ENCODE data around the gene KIFAP3. TPM values are rescaled to one million over a fixed set of nuclear protein-coding genes. Genes with fewer than 3 reads are reported as not detected.
"Not testable (repeated sequence)": the region's sequence is repeated elsewhere in the genome, so short reads cannot be mapped to it uniquely, and the experiment has no call there.

Gene KIFAP3
- total RNA-seq, 2 experiments from 2014 or later, result 20.1 to 21.7 TPM

DNA sequence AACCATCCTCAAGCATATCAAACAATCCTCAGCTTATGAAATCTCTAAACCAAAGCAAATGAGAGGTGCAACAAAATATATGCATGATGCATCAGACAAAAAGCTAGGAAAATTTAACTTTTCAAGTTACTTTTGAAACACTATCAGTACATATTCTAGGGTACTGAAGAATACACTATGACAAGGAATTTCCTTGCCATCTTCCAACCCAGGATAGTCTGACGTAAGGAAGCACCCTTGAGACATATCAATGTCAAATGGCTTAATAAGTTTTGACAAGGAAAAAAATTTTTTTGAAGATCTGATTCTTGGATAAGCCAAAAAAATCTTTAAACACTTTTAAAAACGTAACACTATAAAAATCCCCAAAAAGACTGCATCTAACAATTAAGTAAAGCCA lies 64.9 kb downstream of the KIFAP3 start:
- peaks cover 11% of the 10 kb centered on the region for H3K36me3 Mint-ChIP-seq (ENCODE audit: low read depth)
- DNase-seq, result no peak
- no peaks in the 10 kb centered on the region for H3K27me3 Mint-ChIP-seq (ENCODE audit: low read depth)
- H3K9me3 Mint-ChIP-seq (ENCODE audit: insufficient read depth), result no peaks in the 10 kb centered on the region
- H3K27ac Mint-ChIP-seq, result no peak overlapping the region
- H3K4me1 Mint-ChIP-seq (ENCODE audit: low read depth), result no peaks in the 10 kb centered on the region
- ChIA-PET POLR2A (no interaction called here), CTCF (no interaction called here)
- no peak overlapping the region for H3K4me3 Mint-ChIP-seq
- ATAC-seq, result no peak

GRCh38 chr1:170008745-170009144 lies 65.8 kb downstream of the KIFAP3 start:
- POLR2A ChIA-PET; H3K9me3 Mint-ChIP-seq (ENCODE audit: insufficient read depth); H3K4me3 Mint-ChIP-seq; H3K4me1 Mint-ChIP-seq (ENCODE audit: low read depth); ATAC-seq; DNase-seq; H3K27me3 Mint-ChIP-seq (ENCODE audit: low read depth); CTCF ChIA-PET; H3K27ac Mint-ChIP-seq: not testable (repeated sequence)
- H3K36me3 Mint-ChIP-seq (ENCODE audit: low read depth), result peaks cover 11% of the 10 kb centered on the region

GRCh38 chr1:170003270-170003835 lies 71.1 kb downstream of the KIFAP3 start:
- DNase-seq; CTCF ChIA-PET; H3K27ac Mint-ChIP-seq; H3K4me1 Mint-ChIP-seq (ENCODE audit: low read depth); H3K36me3 Mint-ChIP-seq (ENCODE audit: low read depth); H3K9me3 Mint-ChIP-seq (ENCODE audit: insufficient read depth); H3K4me3 Mint-ChIP-seq; H3K27me3 Mint-ChIP-seq (ENCODE audit: low read depth); ATAC-seq; POLR2A ChIA-PET: not testable (repeated sequence)

DNA sequence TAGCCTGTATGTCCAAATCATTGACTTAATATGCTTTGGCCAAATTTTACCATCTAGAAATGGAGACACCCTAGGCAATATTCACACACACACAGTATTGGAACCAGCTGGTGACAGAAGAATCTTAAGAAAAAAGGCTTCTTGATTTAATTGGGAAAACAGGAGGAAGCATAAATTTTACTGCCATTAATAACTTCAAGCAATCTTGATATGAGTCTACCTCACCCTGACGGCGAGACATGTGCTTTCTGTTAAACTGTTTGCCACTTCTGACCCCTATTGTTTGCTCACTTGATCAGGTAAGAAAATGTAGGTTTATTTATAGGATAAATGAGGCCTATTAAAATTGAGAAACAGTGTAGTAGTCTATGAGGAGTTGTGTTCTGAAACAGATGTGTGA lies 73.2 kb downstream of the KIFAP3 start:
- ChIA-PET POLR2A (no interaction called here), CTCF (no interaction called here)
- ATAC-seq, result no peak
- Mint-ChIP-seq H3K9me3 (ENCODE audit: insufficient read depth) (no peaks in the 10 kb centered on the region), H3K27me3 (ENCODE audit: low read depth) (no peaks in the 10 kb centered on the region), H3K4me1 (ENCODE audit: low read depth) (no peaks in the 10 kb centered on the region), H3K36me3 (ENCODE audit: low read depth) (peaks cover 2% of the 10 kb centered on the region), H3K4me3 (no peak overlapping the region), H3K27ac (no peak overlapping the region)
- no peak for DNase-seq

DNA sequence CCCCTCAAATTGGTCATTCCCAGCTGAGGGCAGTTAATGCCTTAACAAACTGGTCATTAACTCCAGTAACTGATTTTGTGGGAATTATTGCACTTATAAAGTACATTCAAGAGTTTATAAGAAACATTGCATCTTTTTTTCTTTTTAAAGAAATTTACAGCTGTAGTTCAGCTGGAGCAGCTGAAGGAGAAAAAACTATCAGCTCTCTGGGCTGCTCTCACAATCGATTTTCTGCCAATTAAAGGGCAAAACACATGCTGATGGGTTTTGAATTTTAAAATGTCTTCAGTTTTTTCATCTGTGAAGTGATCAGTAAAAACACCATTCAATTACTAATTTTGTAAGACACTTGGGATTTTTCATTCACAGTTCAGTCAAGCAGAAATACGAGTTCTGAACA lies 74.7 kb downstream of the KIFAP3 start:
- Mint-ChIP-seq H3K4me1 (ENCODE audit: low read depth) (no peaks in the 10 kb centered on the region), H3K27me3 (ENCODE audit: low read depth) (no peaks in the 10 kb centered on the region), H3K27ac (no peak overlapping the region), H3K4me3 (no peak overlapping the region), H3K9me3 (ENCODE audit: insufficient read depth) (no peaks in the 10 kb centered on the region), H3K36me3 (ENCODE audit: low read depth) (no peaks in the 10 kb centered on the region)
- DNase-seq (no peak), ATAC-seq (no peak)
- ChIA-PET CTCF (no interaction called here), POLR2A (interaction anchor here (1.2 kb wide), 1 partner anchor 106 kb away, joined by 3 read pairs; the partner anchor contains the start of gene SCYL3)

DNA sequence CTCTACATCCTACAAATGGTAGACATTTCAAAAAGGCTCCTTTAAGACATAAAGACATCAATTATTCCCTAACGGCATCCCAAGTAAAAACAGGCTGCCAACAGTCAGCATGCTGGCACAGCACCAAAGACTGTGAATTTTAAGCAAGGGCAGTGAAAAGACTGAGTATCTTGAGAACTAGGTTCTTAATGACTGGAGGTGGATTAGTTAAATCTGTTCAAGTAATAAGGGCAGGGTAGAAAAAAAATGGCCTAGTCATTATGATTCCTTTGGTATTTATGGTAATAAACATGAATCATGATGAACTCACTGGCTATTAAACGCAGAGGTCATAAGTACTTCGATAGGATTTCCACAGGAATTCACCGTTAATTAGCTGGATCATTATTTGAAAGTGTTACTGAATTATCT lies 75.2 kb downstream of the KIFAP3 start:
- H3K9me3 Mint-ChIP-seq (ENCODE audit: insufficient read depth), result no peaks in the 10 kb centered on the region
- H3K36me3 Mint-ChIP-seq (ENCODE audit: low read depth), result no peaks in the 10 kb centered on the region
- CTCF ChIA-PET, result no interaction called here
- H3K27me3 Mint-ChIP-seq (ENCODE audit: low read depth), result no peaks in the 10 kb centered on the region
- H3K27ac Mint-ChIP-seq, result no peak overlapping the region
- ATAC-seq (no peak), DNase-seq (no peak)
- H3K4me3 Mint-ChIP-seq, result no peak overlapping the region
- H3K4me1 Mint-ChIP-seq (ENCODE audit: low read depth), result no peaks in the 10 kb centered on the region
- POLR2A ChIA-PET, result interaction anchor here (1.2 kb wide), 1 partner anchor 106 kb away, joined by 3 read pairs; the partner anchor contains the start of gene SCYL3

DNA sequence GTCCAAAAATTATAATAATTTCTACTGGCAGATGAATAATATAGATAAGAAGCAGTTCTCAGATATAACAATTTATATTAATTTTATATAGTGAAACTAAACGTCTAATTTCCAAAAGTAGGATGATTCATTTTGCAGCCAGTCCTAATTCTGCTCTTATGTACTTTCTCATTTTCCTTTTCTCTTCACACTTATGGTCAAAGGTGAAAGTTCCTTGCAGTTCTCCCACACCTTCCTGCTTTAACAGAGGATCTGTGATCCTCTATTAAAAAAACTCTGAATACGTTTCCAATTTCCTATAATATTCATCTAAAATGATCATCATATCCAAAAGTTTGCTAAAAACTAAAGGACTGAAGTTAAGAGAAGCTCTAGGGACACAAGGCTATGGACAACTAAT lies 78.5 kb downstream of the KIFAP3 start:
- ChIA-PET CTCF (interaction anchor here (0.9 kb wide), 1 partner anchor 11 kb away, joined by 3 read pairs; no protein-coding TSS in a partner anchor), POLR2A (no interaction called here)

GRCh38 chr1:169989246-169989645 lies 85.2 kb downstream of the KIFAP3 start:
- H3K36me3 Mint-ChIP-seq (ENCODE audit: low read depth), result no peaks in the 10 kb centered on the region
- CTCF ChIA-PET, result no interaction called here
- ATAC-seq (no peak), DNase-seq (no peak)
- H3K27ac Mint-ChIP-seq, result no peak overlapping the region
- no peaks in the 10 kb centered on the region for H3K9me3 Mint-ChIP-seq (ENCODE audit: insufficient read depth)
- POLR2A ChIA-PET, result no interaction called here
- no peak overlapping the region for H3K4me3 Mint-ChIP-seq
- H3K4me1 Mint-ChIP-seq (ENCODE audit: low read depth), result no peaks in the 10 kb centered on the region
- no peaks in the 10 kb centered on the region for H3K27me3 Mint-ChIP-seq (ENCODE audit: low read depth)

More for the DNA sequence above, 78.5 kb downstream of the KIFAP3 start:
- Mint-ChIP-seq H3K27me3 (ENCODE audit: low read depth) (no peaks in the 10 kb centered on the region), H3K9me3 (ENCODE audit: insufficient read depth) (no peaks in the 10 kb centered on the region), H3K27ac (no peak overlapping the region), H3K36me3 (ENCODE audit: low read depth) (no peaks in the 10 kb centered on the region), H3K4me1 (ENCODE audit: low read depth) (no peaks in the 10 kb centered on the region), H3K4me3 (no peak overlapping the region)
- DNase-seq (no peak), ATAC-seq (no peak)

DNA sequence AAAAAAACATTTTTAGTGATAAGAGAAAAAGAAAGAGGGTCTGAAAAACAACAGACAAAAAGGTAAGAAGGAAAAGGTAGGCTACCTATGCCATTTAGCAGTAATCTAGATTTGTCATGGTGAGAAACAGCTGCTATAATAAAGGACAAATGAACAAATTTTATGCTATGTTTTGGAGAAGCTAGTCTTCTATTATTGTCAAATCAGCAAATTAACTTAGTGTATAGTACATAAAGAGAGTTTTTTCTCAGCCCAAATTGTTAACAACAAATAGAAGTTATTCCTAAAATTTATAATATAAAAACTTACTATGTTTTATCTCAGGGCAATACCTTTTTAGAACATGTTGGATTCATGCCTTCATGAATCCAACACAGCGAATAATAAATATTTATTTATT lies 88.7 kb downstream of the KIFAP3 start:
- H3K9me3 Mint-ChIP-seq (ENCODE audit: insufficient read depth), result no peaks in the 10 kb centered on the region
- ATAC-seq (no peak), DNase-seq (no peak)
- POLR2A ChIA-PET, result no interaction called here
- CTCF ChIA-PET, result no interaction called here
- no peak overlapping the region for H3K27ac Mint-ChIP-seq
- no peaks in the 10 kb centered on the region for H3K27me3 Mint-ChIP-seq (ENCODE audit: low read depth)
- H3K36me3 Mint-ChIP-seq (ENCODE audit: low read depth), result peaks cover 11% of the 10 kb centered on the region
- no peak overlapping the region for H3K4me3 Mint-ChIP-seq
- no peaks in the 10 kb centered on the region for H3K4me1 Mint-ChIP-seq (ENCODE audit: low read depth)

DNA sequence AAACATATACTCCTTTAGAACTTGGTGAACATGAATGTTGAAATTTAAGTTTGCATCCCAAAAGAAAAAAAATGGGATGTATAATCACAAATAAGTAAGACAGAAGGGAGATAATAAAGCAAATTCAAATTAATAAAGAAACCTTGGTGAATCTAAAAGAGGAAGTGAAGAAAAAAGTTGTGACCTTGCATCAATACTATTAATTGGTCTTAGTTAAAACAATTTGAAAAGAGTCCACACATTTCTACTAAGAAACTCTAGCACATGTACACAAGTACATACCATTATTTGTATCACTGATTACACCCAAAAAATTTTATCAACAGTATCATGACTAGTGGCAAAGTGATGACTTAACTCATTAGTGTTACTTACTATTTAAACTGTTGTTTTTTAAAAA lies 100.4 kb downstream of the KIFAP3 start:
- DNase-seq (no peak), ATAC-seq (no peak)
- peaks cover 2% of the 10 kb centered on the region for H3K36me3 Mint-ChIP-seq (ENCODE audit: low read depth)
- no peaks in the 10 kb centered on the region for H3K27me3 Mint-ChIP-seq (ENCODE audit: low read depth)
- CTCF ChIA-PET, result no interaction called here
- H3K27ac Mint-ChIP-seq, result no peak overlapping the region
- no peaks in the 10 kb centered on the region for H3K9me3 Mint-ChIP-seq (ENCODE audit: insufficient read depth)
- no peaks in the 10 kb centered on the region for H3K4me1 Mint-ChIP-seq (ENCODE audit: low read depth)
- POLR2A ChIA-PET, result no interaction called here
- H3K4me3 Mint-ChIP-seq, result no peak overlapping the region

GRCh38 chr1:169970114-169970513 lies 104.4 kb downstream of the KIFAP3 start:
- ChIA-PET CTCF (interaction anchor here (1.5 kb wide), 1 partner anchor 10 kb away, joined by 3 read pairs; no protein-coding TSS in a partner anchor), POLR2A (no interaction called here)
- H3K4me3 Mint-ChIP-seq, result no peak overlapping the region
- no peaks in the 10 kb centered on the region for H3K4me1 Mint-ChIP-seq (ENCODE audit: low read depth)
- peaks cover 2% of the 10 kb centered on the region for H3K36me3 Mint-ChIP-seq (ENCODE audit: low read depth)
- ATAC-seq (no peak), DNase-seq (no peak)
- no peaks in the 10 kb centered on the region for H3K9me3 Mint-ChIP-seq (ENCODE audit: insufficient read depth)
- no peak overlapping the region for H3K27ac Mint-ChIP-seq
- no peaks in the 10 kb centered on the region for H3K27me3 Mint-ChIP-seq (ENCODE audit: low read depth)

DNA sequence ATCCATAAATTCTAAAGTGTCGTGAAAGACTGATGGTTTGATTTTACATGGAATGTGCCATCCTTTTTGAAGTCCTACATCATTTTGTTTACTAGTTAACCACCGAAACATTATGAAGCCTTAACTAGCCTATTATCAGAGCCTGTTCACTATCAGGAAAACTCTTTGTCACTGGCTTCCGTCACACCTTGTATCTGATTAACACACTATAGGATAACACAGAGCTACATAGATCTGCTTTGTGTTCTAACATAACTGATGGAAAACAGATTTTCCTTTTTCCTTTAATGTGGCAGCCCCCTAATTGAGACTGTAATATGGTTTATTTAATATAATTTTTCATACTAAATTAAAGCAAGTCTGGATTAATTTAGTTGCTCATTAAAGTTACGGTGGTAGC lies 106.3 kb downstream of the KIFAP3 start:
- Mint-ChIP-seq H3K27me3 (ENCODE audit: low read depth) (no peaks in the 10 kb centered on the region), H3K27ac (no peak overlapping the region), H3K36me3 (ENCODE audit: low read depth) (peaks cover 4% of the 10 kb centered on the region), H3K9me3 (ENCODE audit: insufficient read depth) (no peaks in the 10 kb centered on the region), H3K4me3 (no peak overlapping the region), H3K4me1 (ENCODE audit: low read depth) (no peaks in the 10 kb centered on the region)
- ChIA-PET POLR2A (no interaction called here), CTCF (no interaction called here)
- DNase-seq (no peak), ATAC-seq (no peak)

GRCh38 chr1:169964206-169964605 lies 110.3 kb downstream of the KIFAP3 start:
- no peak for DNase-seq
- Mint-ChIP-seq H3K27me3 (ENCODE audit: low read depth) (no peaks in the 10 kb centered on the region), H3K9me3 (ENCODE audit: insufficient read depth) (no peaks in the 10 kb centered on the region)

More at GRCh38 chr1:169964206-169964605, 110.3 kb downstream of the KIFAP3 start:
- H3K4me1 Mint-ChIP-seq (ENCODE audit: low read depth), result no peaks in the 10 kb centered on the region
- no peak for ATAC-seq
- H3K27ac Mint-ChIP-seq, result no peak overlapping the region
- CTCF ChIA-PET, result no interaction called here
- no peak overlapping the region for H3K4me3 Mint-ChIP-seq
- H3K36me3 Mint-ChIP-seq (ENCODE audit: low read depth), result peaks cover 5% of the 10 kb centered on the region
- POLR2A ChIA-PET, result no interaction called here

Data from activated CD8-positive, alpha-beta T cell treated with anti-CD3 and anti-CD28 coated beads, Interleukin-2, amount 10 ng/mL, durations not matched to agents 7 days and 5 days (primary cell).